ENCODE measurements around the gene ZSCAN31. TPM values are rescaled to one million over a fixed set of nuclear protein-coding genes. Genes with fewer than 3 reads are reported as not detected.
A peak's percentile ranks its signal among the peaks of the same experiment; 100 is the strongest.

Gene ZSCAN31
- total and polyA plus RNA-seq, 2 of the 8 experiments (the other 6 are each of a cell fraction or from before 2014, with no cell fraction given) = 1.9 to 7.0 TPM

GRCh38 chr6:28355743-28356665, 20.1 kb upstream of the ZSCAN31 start:
- FAIRE-seq = peak; percentile 88
- Histone ChIP-seq H3K23ac (ENCODE audit: insufficient read length) (no peak overlapping the region), H4K20me1 (replicated peaks in 1 of 2; ENCODE audit: control insufficient read depth in 1 of 2, insufficient read depth in 2 of 2, low read length in 2 of 2) (peaks cover 0 to 7% of the 10 kb centered on the region in 2 experiments), H3K27ac (ENCODE audit: low read depth, low read length) (peak overlapping the region; percentile 53; the same call in 1 of the 2 replicates), H2BK5ac (ENCODE audit: low read depth, low read length) (peak overlapping the region; percentile 26; the same call in 1 of the 2 replicates), H3K23me2 (ENCODE audit: low read depth, low read length) (0 out of 2 replicates have a peak, but pooled peaks cover 3% of the 10 kb centered on the region), H2BK120ac (replicated peaks; ENCODE audit: low read depth, low read length) (peak overlapping the region; percentile 52), H3K4me1 (replicated peaks in 1 of 4; ENCODE audit: control insufficient read depth in 3 of 4, insufficient read depth in 4 of 4, low read length in 3 of 4) (peaks cover 4 to 6% (median 5%) of the 10 kb centered on the region in 4 experiments; a peak in 5 of 7 replicates), H2BK12ac (ENCODE audit: low read depth, low read length) (peak overlapping the region; percentile 6; the same call in 1 of the 2 replicates), H3K4me2 (ENCODE audit: insufficient read depth in 1 of 2, low read depth in 2 of 2, low read length in 2 of 2) (peak overlapping the region; percentile 62 to 64), H3K14ac (ENCODE audit: insufficient read length) (no peak overlapping the region), H3K79me2 (ENCODE audit: control insufficient read depth in 1 of 2, insufficient read depth in 2 of 2, low read length in 2 of 2) (peaks cover 5 to 33% of the 10 kb centered on the region in 2 experiments; a peak in 3 of 4 replicates), H3K56ac (replicated peaks; ENCODE audit: insufficient read length, low read depth, low read length) (no peak overlapping the region), H3K18ac (ENCODE audit: extremely low read depth, low read length) (peak overlapping the region; percentile 89; the same call in 1 of the 2 replicates), H4K8ac (ENCODE audit: extremely low read depth, insufficient read depth, low read length) (no peak overlapping the region; the same call in 1 of the 2 replicates), H3K36me3 (ENCODE audit: control insufficient read depth in 2 of 4, insufficient read depth in 4 of 4, low read length in 3 of 4) (no peaks in the 10 kb centered on the region), H3K9me3 (ENCODE audit: insufficient read depth in 2 of 2, low read depth in 1 of 2, low read length in 1 of 2) (peaks cover 0 to 3% of the 10 kb centered on the region in 2 experiments; a peak in 2 of 4 replicates), H3K4ac (replicated peaks; ENCODE audit: insufficient read length, low read depth, low read length) (peak overlapping the region; percentile 74), H3K79me1 (ENCODE audit: low read depth, low read length) (no peaks in the 10 kb centered on the region; the same call in 1 of the 2 replicates), H3K4me3 (ENCODE audit: extremely low read depth in 1 of 4, insufficient read depth in 2 of 4, low read depth in 3 of 4, low read length in 4 of 4) (peak overlapping the region; percentile 18 to 49 (median 28); a peak in 6 of 8 replicates), H4K5ac (ENCODE audit: insufficient read length, low read depth, low read length) (no peak overlapping the region), H2AFZ (ENCODE audit: low read length) (no peak overlapping the region), H3K27me3 (replicated peaks in 1 of 4; ENCODE audit: control insufficient read depth in 3 of 4, extremely low read depth in 1 of 4, insufficient read depth in 3 of 4, low read length in 3 of 4) (no peaks in the 10 kb centered on the region), H3K9ac (replicated peaks in 1 of 4; ENCODE audit: extremely low read depth in 1 of 4, low read depth in 3 of 4, low read length in 3 of 4) (peak overlapping the region in 3 of 4 experiments; percentile 4 to 23 (median 20); a peak in 3 of 7 replicates), H2BK20ac (ENCODE audit: low read length) (0 out of 2 replicates have a peak overlapping the region, but pooled peaks have one; percentile 66), H4K91ac (replicated peaks; ENCODE audit: insufficient read length, low read length) (peak overlapping the region; percentile 75), H2BK15ac (ENCODE audit: low read length) (no peak overlapping the region), H2AK5ac (ENCODE audit: low read depth, low read length) (peak overlapping the region; percentile 91; the same call in 1 of the 2 replicates)
- WGBS, 2 experiments (ENCODE audit: extremely low coverage in 1 of 2, insufficient coverage in 1 of 2, insufficient read length in 1 of 2, insufficient replicate concordance in 2 of 2, low coverage in 1 of 2, low lambda C conversion rate in 2 of 2, missing lambda C conversion rate in 1 of 2) = 49% methylated on average over 19 of the region's 19 CpGs; no CpG with 5 or more reads in 1 of the 2 experiments
- POLR2A ChIA-PET (ENCODE audit: partially characterized antibody) = interaction anchor here (0.6 to 3.7 kb wide), 13 partner anchors 9 to 227 kb away, joined by 3 to 36 read pairs (median 4); partner anchors contain the start of genes PGBD1, ZKSCAN4 and ZSCAN31
- CTCF ChIA-PET (ENCODE audit: partially characterized antibody) = interaction anchor here (0.6 to 4.2 kb wide), 53 partner anchors 8 to 1199 kb away, joined by 3 to 34 read pairs (median 4); partner anchors contain the start of genes PGBD1, ZKSCAN4, ZKSCAN8 and ZSCAN26
- DNase-seq (ENCODE audit: low read depth in 1 of 2, low spot score in 2 of 2) = peak; percentile 62 to 76
- TF ChIP-seq FOSL1 (IDR thresholded peaks at IDR 0.05; ENCODE audit: insufficient read depth, low read depth, low read length) (no peak), CEBPB (IDR thresholded peaks at IDR 0.05; ENCODE audit: low read depth, low read length) (peak; percentile 27; the same call in 1 of the 2 replicates), CBX5 (IDR thresholded peaks at IDR 0.05; ENCODE audit: low read depth, low read length) (no peak), EZH2 (IDR thresholded peaks at IDR 0.05; ENCODE audit: low read depth, low read length, severe bottlenecking) (no peak), NANOG (IDR thresholded peaks at IDR 0.05; ENCODE audit: insufficient read depth, low read depth, low read length, poor library complexity, severe bottlenecking) (no peak), HDAC2 (IDR thresholded peaks at IDR 0.05; ENCODE audit: borderline replicate concordance in 1 of 2, low read depth in 2 of 2, low read length in 2 of 2) (no peak), CBX8 (IDR thresholded peaks at IDR 0.05; ENCODE audit: borderline replicate concordance, low read depth, low read length) (no peak), SIRT6 (IDR thresholded peaks at IDR 0.05; ENCODE audit: low read length) (no peak)

All from H1 (cell line).